Measurements from ENCODE around the gene KLRK1.
"Not testable (repeated sequence)": the region's sequence is repeated elsewhere in the genome, so short reads cannot be mapped to it uniquely, and the experiment has no call there.

KLRK1 gene

DNA sequence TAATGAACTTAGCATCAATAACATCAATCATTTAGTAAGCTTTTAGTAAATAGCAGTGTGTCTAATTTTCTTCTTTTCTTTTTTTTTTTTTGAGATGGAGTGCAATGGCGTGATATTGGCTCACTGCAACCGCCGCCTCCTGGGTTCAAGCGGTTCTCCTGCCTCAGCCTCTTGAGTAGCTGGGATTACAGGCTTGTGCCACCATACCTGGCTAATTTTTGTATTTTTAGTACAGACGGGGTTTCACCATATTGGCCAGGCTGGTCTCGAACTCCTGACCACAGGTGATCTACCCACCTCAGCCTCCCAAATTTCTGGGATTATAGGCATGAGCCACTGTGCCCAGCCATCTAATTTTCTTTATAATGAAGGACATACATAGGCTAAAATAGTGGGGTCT is 2.3 kb downstream of the KLRK1 start:
- not testable (repeated sequence) for DNase-seq

GRCh38 chr12:10386857-10387256 is 3.0 kb downstream of the KLRK1 start:
- DNase-seq = no peak

- DNase-seq = no peak
Measured at GRCh38 chr12:10385166-10385613, 4.7 kb downstream of the KLRK1 start.

GRCh38 chr12:10384191-10384590 is 5.7 kb downstream of the KLRK1 start:
- no peak for DNase-seq

DNA sequence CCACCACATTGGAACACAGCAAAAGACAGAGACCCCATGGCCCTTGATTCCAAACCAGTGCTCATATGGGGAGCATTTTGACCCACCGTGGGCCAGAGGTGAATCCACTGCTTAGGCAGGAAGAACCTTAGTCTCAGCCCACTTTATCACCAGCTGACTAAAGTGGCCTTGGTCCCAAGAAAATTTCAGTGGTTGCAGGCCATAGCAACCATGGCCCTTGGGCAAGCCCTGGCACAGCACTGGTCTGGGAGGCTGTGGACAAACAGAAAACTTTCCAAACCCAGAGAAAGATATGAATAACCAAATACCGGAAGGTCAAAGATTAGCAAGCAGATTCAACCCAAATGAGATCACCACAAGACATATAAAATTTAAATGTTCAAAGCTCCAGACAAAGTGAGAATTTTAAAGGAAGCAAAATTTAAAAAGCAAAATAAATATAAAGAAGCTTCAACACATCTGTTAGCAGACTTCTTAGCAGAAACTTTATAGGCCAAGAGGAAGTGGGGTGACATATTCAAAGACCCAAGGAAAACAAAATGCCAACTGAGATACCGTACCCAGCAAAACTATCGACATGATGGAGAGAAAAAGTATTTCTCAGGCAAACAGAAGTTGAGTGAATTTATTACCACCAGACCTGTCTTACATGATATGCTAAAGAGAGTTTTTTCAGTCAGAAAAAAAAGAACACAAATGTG is 7.8 kb downstream of the KLRK1 start:
- DNase-seq = no peak

DNA sequence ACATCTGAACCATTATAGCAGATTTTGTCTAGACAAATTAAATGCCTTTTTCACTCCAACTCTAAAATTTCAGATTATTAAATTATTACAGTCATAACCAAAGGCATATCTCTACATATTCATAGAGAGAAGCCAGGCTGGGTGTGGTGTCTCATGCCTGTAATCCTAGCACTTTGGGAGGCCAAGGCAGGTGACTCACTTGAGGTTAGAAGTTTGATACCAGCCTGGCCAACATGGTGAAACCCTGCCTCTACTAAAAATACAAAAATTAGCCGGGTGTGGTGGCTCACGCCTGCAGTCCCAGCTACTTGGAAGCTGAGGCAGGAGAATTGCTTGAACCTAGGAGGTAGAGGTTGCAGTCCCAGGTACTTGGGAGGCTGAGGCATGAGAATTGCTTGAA is 11.1 kb downstream of the KLRK1 start:
- peak; percentile 21 for DNase-seq

DNA sequence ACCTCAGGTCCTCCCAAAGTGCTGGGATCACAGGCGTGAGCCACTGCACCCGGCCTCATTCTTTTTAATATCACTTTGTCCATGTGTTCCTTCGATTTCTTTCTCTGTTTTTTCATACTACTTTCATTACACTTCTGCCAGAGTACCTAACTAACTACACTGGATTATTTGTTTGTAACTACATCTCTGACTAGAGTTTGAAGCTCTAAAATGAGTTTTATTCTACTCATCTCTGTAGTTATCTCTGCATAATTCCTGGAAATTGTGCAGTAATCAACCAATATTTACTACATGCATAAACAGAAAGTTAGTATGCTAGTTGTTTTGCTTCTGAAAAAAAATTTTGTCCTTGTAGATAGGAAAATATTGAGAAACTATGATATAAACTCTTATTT is 15.2 kb downstream of the KLRK1 start:
- no peak for DNase-seq

GRCh38 chr12:10372559-10372958 is 17.3 kb downstream of the KLRK1 start:
- no peak for DNase-seq

- DNase-seq = not testable (repeated sequence)
Measured at GRCh38 chr12:10371893-10372535, 17.8 kb downstream of the KLRK1 start.

- DNase-seq = no peak
Measured at GRCh38 chr12:10369557-10370415, 20.1 kb downstream of the KLRK1 start.

DNA sequence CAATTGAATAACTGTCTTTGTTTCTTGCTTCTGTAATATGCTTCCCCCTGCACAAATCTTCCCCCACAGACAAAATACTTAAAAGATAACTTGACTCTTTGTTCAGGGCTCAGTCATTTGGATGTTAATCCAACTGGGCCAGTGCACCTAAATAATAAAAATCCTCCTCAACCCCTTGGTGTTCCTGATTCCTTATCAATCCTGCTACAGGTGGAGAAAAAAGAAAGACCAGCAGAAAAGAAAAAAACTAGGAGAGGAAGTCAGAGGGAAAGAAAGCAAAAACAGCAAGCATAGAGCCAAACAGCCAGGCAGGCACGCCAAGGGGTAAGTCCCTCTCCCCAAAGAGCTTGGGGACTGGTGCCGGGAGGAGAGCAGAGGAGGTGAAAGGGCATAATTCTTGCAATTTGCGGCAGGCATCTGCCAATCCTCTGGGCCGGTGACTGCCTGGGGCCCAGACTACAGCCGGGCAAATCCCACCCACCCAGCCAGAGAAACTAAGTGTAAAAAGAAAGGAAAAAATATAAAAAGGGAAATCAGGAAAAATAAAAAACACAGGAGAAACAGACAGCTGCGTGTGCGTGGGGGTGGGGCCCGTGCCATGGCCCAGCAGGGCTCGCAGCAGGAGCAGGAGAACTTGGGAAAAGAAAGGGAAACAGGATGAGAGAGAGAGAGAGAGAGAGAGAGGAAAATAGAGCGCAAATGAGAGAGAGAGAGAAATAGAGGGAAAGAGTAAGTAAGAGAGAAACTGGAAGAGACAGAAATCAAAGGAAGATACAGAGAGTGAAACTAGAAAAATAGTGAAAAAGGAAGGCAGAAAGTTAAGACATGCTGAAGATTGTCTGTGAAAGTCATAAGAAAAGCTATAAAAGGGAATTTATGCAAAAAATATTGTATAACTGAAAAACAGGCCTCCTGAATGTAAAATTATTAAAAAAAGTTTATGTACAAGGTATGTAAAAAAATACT is 21.4 kb downstream of the KLRK1 start:
- no peak for DNase-seq

GRCh38 chr12:10367714-10368113 is 22.1 kb downstream of the KLRK1 start:
- DNase-seq = not testable (repeated sequence)

- peak; percentile 55 for DNase-seq
Measured at GRCh38 chr12:10366875-10367274, 23.0 kb downstream of the KLRK1 start.

DNA sequence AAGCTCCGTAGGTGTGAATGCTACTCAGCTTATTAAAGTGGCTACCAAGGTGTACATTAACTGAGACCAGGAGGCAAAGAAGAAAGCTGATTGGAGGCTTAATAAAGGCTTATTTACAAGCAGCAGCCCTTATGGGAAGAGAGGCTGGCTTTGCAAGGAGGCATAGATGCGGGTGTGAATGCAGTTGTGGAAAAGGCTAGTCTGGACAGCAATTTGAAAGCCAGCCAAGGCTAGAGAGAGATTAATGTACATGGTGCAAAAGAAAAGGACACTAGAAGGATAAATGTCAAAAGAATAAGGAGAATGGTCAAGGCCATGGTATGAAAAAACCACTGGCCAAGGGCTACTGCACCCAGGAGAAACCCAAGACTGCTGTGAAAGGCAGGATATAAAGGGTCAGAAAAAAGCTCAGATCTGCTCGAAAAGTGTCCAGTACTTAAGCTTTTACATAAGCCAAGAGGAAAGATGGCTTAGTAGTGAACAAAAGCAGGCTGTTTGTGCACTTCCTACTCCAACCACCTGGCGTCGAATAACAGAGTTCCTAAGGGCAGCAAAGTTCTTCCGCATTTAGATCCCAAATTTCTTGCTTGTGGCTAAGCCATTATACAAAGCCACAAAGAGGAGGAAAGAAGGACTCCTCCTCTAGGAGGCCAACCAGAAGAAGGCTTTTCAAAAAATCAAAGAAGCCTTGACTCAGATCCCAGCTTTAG is 24.0 kb downstream of the KLRK1 start:
- peak; percentile 54 for DNase-seq

DNA sequence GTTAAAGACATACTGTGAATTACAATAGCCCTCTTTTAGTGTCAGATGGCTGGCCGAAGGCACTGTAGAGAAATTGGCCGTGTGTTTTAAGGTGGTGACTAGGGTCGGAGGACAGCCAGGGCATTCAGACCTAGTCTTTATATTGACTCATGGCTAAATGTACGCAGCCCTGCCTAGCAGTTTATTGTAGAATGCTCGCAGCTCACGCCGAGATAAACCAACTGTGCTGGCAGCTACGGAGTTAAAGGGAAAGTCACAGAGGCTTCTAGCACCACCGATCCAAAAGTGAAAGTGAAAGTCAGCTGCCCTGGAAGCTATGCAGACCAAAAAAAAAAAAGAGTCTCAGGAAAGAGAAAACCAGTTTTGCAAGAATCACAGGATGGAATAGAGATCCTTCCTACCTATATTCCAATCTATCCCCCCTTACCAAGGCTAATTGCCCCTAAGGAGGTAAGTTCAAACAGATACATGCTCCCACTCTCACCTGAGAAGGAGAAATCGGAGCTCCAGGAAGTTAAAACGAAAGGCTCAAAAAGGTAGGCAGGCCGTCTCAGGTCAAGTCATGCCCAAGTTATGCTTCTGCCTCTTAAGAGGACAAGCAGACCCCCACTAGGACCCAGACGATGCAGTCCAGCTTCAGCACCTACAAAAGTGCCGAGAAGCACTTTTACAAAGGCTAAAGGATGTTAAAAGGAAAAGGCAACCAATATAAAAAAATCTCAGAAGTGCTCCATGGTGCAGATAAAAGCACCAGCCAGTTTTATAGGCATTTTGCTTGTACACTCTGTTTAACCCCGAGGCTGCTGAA is 24.8 kb downstream of the KLRK1 start:
- peak; percentile 87 for DNase-seq

DNA sequence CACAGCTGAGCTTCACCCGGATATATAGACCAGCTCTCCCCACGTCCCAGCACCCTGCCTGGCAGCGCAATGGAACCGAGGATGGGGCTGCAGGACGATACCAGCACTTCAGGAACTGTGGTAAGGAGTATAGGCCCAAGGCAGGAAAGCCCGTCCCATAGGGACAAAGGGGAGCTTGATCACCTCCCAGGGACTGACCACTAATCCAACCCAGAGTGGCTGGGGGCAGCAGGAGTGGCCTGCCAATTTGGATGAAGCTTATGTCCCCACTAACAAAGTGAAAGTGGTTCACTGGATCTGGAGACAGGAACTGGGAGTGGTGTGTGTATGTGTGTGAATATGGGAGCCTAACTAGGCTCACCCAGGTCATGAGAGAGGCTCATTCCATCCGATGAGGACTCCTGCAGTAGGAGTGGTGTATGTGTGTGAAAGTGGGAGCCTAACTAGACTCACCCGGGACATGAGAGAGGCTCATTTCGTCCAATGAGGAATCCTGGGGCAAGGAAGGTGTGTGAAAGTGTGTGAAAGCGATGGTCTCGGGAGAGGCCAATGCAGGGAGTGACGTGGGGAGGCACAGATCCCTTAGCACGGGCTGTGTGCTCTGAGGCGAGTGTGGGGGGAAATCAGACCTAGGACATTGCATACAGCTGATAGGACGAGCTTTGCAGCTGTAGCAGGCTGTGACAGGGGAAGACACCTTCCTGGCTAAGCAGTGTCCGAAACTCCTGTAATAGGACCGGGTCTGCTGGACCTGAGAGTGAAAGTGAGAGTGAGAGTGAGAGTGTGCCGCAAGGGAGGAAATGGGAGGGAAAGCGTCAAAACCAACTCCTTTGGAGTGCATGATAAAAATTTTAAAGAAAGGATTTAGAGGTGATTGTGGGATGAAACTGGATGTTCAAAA is 25.7 kb downstream of the KLRK1 start:
- peak; percentile 71 for DNase-seq

GRCh38 chr12:10363658-10363913 is 26.3 kb downstream of the KLRK1 start:
- DNase-seq = no peak

GRCh38 chr12:10362828-10363657 is 26.8 kb downstream of the KLRK1 start:
- DNase-seq = peak; percentile 83

GRCh38 chr12:10362325-10362724 is 27.5 kb downstream of the KLRK1 start:
- peak; percentile 23 for DNase-seq

Measured in hematopoietic multipotent progenitor cell treated with erythropoietin and hydrocortisone succinate and interleukin-3 and kit ligand, for 8 days (in vitro differentiated cells).